Measurements from ENCODE around the gene AZU1. TPM values are rescaled to one million over a fixed set of nuclear protein-coding genes. Genes with fewer than 3 reads are reported as not detected.

Gene AZU1
- total RNA-seq, 1 donor from 2014 or later: not detected

DNA sequence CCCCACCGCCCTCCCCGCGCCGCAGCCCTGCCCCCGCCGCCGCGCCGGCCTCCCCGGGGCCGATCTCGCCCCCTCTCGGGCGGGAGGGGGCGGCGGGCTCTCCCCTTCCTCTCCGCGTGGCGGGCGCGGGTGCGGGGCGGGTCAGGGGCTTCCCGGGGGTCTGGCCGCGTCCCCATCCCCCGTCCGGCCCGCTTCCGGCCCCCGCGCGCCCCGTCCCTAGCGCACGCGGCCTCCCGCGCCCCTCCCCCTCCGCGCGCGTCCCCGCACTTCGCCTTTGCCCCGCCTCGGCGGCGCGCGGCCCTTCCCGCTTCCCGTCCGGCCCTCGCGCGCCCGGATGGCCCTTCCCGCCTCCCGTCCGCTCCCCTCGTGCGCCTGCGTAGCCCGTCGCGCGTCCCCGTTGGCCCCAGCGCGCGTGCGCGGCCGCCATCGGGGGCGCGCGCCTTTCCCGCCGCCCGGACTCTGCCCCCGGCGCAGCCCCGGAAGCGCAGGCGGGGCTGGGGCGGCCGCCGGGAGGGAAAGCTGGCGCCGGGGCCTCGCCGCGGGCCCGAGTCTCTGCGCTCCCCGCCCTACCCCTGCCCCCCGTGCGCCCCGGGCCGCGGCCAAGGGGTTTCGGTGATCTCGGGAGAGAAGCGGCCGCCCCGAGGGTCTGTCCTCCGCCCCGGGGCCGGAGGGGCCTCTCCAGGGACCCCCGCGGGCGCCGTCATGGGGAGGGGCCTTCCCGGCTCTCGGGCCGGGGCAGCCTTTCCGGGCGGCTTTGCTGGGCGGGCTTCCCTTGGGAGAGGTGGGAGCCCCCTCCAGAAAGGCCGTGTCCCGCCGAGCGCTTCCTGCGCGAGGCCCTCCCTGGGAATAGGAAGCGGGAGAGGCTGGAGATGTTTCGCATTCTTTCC is 29.9 kb upstream of the AZU1 start:
- DNase-seq: peak; percentile 94

DNA sequence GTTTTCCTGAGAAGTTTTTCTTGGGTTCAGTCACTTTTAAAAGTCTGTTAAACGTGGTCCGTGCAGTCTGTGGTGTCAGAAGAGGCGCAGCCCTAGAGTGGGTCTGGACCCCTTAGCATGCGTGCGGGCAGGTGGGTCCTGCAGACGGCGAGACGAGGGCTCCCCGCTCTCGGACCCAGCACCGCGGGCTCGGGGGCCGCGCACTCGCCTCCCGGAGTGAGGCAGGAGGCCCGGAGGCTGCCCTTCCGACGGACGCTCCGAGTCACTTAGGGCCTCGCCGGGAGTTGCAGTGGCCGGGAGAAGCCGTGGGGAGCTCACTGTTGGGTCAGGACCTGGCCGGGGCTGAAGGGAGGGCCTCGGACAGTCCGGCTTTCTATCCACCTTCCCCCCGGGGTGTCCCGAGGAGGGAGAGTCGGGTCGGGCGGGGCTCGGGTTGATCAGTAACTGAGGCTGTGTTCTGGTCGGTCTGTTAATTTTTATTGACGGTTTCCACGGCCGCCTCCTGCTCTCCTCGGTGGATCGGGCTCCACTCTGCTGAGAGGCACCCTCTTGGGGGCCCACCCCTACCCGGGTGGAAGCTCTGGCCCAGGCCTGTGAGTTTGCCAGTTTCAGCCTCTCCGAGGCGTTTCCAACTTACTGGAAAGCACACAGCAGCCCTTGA is 29.1 kb upstream of the AZU1 start:
- no peak for DNase-seq

DNA sequence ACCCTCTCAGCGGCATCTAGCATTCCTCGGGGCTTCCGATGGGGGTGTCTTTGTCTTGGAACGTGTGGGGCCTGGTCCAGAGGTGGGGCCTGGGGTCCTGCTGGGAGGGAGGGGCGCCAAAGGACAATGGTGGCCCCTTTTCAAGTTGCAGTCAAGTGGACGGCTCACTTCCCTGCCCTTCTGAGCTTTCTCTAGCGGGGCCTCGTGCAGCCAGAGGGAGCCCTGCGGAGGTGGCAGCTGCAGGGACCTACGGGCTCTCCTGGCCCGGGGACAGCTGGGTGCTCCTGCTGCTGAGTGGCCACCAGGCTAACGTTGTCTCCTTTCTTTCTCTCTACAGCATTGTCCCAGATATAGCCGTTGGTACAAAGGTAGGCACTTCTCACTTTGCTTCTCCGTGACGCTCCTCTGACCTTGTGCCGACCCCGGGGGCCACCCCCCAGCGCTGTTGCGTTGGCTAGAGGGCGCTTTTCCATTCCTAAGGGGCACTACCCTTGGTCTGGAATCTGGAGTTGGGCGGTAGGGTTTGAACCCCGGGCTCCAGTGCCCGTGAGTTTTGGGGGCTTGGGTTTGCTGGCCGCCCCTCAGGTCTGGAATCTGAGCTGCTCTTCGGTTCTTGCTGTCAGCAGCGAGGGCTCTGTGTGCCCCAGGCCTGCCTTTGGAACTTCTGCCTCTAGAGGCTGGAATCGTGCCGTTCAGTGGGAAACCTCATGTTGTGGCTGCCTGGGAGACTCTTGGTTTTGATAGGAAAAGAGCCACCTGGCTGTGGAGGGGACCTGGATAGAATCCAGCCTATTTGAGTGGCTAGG is 28.4 kb upstream of the AZU1 start:
- DNase-seq: peak; percentile 60

DNA sequence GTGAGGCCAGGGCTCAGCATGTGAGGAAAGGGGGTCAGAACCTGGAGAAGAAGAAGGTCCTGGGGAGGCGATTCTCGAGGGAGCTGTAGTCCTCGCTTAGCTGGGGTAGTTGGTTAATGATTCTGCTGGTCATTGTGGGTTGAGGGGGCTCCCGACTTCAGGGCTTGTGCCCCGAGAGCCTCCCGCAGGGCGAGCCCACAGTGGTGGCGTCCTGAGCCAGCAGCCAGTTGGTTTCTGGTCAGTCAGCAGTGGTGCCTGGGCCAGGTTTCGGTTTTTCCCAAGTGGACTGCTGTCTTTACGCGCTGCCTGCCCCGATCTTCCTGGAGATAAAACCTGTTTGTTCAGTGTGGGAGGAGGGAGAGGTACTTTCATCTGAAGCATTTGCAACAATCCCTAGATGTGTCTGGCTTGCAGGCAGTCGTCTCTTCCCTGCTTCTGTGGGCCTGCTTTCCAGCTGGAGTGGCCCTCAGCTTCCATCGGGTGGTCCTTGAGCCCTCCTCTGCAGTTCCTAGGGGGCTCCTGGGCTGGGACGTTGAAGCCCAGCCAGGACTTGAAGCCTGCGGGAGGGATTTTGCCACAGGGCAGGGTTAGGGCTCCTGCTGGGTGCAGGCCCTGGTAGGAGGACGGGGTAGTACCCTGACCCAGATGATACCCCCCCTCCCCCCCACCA is 27.1 kb upstream of the AZU1 start:
- peak; percentile 50 for DNase-seq

DNA sequence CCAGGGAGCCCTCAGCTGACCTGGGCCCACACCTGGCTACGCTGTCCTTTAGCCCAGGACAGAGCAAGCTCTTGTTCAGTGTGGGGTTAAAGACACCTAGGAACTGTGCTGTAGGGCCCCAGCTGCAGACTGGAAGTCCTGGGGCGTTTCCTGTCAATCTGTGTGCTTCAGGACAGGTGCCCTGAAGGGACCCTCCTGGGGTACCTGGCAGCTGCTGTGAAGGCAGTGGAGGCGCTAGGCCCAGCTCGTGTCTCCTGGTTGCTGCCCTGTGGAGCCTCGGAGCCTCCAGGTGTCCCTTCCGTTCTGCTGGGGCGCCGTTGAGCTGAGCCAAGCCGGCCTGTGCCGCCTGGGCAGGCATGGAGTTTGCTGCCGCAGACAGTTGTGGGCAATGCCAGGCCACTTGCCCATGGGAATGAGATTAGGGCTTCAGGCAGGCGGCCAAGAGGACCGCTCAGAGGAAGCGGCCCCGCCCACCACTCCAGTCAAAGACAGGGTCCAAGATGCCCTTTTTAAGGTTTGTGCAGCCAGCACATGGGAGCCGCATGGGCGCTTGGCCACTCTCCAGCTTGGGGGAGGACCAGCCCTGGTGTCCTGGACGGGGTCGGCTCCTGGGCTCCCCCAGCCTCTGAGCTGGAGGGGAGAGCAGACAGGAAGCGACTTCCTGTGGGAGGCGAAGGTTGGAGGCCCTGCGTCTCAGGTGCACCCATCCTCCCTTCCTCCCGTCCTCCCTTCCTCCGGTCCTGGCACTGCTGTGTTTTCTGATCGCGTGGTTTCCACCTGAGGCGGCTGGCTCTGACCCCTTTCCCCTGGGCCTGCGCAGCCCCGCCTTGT is 26.4 kb upstream of the AZU1 start:
- peak; percentile 49 for DNase-seq

DNA sequence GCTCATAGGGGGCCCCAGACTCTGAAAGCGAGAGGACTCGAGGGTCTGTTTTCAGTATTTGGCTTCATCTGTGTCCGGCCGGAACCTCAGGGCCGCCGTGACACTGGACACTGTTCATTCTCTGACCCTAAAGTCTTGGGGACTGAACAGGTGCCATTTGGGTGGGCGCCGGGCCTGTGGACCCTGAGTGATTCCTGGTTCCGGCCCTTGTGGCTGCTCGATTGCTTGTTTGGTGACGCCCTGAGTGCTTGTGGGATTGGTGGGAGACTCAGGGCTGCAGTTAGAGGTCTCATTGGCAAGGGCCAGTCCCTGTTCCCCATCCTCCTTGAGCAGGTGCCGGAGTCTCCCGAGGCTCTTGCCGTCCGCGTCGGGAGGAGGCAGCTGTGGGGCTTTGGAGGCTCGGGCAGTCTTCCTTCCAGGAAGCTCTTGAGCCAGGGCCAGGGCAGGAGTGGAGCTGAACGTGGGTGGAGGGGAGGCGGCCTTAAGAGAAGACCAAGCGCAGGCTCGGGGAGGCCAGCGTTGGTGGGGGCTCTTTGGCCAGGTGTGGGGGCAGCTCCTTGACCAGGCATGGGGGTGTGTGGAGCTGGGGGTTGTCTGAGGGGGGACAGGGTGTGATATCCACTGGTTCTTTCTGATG is 25.7 kb upstream of the AZU1 start:
- DNase-seq: peak; percentile 84

DNA sequence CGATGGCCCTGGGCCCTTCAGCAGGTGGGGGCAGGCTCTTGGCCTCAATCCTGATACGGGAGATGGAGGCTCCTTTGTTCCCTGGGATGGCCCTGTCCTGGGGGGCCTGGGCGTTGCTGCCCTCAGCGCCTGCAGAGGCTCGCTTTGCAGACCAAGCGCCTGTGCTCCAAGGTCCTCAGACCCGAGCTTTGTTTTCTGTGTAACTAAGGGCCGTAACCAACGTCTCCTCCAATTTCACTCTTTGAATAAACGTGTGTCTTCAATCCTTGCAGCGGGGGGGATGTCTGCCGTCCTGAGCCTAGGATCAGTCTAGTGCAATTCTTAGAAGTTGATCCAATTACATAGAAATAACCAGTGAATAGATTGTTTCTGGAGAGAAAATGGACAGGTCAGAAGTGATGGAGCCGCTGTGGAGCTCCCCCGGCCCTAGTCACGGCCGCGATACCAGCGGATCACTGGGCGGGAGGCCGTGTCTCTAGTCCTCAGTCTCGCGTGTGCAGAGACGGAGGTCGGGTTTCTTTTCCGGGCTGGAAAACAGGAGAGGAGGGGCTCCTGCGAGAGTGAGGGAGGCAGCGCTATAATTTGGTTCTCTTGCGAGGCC is 25.0 kb upstream of the AZU1 start:
- DNase-seq: peak; percentile 45

DNA sequence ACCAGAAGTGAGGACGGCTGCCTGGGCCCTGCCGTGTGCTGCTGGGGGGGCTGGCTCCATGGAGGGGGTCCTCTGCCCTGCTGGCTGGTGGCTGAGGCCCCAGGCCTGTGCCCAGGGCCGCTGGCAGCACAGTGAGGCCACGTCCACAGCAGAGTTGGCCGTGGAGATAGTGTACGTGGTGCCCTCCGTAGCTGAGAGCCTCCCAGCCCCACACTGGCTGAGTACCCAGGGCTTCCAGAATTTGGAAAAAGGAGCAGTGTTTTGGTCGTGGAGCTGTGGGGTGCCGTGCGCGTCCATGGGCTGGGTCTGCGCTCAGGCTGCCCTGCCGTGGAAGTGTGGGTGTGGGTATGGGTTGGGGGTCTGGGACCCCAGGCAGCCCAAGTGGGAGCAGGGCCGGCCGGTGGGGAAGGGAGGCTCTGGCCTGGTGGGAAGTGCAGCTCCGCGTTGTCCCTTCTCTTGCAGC is 24.5 kb upstream of the AZU1 start:
- DNase-seq: no peak

DNA sequence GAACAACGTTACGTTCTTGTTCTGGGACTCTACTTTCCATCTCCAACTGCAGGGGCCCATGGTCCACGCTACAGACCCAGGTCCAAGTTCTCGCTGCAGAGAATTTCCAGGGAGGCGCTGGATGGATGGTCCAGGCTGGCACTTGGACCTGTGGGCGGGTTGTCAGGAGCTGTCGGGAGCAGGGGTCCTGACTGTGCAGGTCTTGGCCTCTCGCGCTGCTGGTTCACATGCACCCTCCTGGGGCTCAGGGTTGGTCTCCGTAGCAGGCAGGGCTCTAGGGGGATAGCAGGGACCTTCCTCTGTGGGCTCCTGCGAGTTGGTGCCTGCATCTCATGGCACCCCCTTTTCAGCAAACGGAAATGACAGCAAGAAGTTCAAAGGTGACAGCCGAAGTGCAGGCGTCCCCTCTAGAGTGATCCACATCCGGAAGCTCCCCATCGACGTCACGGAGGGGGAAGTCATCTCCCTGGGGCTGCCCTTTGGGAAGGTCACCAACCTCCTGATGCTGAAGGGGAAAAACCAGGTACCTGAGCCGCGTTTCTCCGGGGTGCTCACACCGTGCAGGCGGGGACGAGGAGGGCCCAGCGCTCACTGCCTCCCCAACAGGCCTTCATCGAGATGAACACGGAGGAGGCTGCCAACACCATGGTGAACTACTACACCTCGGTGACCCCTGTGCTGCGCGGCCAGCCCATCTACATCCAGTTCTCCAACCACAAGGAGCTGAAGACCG is 23.8 kb upstream of the AZU1 start:
- DNase-seq: no peak

DNA sequence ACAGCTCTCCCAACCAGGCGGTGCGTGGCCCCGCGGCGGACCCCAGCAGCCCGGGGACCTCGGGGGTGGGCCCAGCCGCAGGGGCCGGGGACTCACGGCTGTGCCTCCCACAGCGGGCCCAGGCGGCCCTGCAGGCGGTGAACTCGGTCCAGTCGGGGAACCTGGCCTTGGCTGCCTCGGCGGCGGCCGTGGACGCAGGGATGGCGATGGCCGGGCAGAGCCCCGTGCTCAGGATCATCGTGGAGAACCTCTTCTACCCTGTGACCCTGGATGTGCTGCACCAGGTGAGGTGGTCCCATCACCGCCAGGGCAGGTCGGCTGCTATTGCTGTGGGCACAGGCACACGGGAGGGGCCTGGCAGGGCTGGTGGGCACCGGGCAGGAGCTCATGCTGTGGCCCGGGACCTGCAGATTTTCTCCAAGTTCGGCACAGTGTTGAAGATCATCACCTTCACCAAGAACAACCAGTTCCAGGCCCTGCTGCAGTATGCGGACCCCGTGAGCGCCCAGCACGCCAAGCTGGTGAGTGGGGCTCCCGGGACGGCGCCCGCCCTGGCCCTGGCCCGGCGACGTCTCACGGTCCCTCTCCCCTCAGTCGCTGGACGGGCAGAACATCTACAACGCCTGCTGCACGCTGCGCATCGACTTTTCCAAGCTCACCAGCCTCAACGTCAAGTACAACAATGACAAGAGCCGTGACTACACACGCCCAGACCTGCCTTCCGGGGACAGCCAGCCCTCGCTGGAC is 23.0 kb upstream of the AZU1 start:
- DNase-seq: no peak

DNA sequence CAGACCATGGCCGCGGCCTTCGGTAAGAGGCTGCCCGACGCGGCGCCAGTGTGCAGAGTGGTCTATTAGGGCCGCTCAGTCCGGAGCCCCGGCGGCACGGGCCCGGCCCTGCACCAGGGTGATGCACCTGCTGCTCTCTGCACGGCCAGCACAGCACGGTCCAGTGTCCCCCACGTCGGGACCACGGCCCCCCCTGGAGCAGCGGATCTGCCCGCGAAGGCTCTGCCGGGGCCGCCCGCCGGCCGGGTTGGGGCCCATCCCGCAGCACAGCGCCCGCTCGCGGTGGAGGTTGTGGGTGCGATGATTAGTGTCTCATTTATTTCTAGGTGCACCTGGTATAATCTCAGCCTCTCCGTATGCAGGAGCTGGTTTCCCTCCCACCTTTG is 22.5 kb upstream of the AZU1 start:
- no peak for DNase-seq

DNA sequence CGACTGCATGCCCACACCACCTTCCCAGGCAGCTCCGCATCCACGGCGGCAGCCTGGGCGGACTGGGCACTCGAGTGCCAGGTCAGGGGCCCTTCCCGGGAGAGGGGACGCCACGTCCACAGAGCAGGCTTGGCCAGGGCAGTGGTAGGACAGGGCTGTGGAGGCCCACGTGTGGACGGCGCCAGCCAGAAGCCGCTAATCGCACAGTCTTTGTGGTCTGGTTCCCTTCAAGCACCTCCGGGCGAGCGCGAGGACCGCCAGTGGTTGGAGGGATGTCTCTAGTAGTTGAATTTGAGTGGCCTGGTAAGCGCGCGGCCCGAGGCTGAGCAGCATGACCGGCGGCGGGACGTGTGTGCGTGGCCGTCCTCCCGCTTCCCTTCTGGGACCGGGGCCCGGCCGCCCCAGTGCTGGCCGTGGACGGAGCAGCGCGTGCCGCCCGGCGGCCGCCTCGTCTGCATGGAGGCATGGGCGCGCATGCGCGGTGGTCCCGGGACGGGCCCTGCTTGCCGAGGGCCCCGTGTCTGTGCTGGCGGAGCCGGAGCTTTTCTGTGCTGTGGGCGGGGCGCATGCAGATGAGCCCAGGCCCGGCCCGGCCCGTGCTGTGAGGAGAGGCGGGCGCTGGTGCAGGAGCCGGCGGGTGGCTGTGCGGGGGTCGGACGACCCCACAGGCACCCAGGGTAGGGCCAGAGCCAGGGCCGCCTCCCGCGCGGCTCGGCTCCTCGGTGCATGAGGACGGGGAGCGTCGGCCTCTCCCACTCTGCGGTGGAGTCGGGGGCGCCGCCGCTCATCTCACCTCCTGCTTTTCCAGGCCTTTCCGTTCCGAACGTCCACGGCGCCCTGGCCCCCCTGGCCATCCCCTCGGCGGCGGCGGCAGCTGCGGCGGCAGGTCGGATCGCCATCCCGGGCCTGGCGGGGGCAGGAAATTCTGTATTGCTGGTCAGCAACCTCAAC is 21.8 kb upstream of the AZU1 start:
- no peak for DNase-seq

DNA sequence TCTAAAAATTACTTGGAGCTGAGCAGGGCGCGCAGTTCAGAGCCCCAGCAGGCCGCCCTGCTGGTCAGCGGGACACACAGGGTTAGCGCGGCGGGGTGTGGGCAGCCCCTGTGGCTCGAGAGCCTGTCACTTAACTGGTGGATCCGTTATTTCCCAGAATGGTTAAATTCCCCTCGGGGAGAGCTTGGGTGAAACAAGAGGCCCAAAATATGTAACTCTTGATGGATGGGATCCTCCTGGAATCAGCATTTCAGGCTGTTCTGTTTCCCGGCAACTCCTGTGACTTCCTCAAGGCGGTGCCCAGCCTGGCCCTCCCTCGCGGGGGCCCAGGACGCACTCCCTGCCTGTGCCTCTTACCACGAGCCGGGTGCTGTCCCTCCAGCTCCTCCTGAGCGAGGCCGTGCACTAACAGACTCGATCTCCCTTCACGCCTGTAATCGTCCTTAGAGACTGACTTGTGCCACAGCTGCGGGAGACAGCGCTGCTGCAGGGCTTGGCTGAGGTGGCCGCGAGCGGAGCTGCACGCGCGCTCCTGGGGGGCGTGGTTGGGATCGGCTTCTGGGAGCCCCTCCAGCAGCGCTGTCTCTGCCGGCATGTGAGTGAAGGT is 20.7 kb upstream of the AZU1 start:
- no peak for DNase-seq

DNA sequence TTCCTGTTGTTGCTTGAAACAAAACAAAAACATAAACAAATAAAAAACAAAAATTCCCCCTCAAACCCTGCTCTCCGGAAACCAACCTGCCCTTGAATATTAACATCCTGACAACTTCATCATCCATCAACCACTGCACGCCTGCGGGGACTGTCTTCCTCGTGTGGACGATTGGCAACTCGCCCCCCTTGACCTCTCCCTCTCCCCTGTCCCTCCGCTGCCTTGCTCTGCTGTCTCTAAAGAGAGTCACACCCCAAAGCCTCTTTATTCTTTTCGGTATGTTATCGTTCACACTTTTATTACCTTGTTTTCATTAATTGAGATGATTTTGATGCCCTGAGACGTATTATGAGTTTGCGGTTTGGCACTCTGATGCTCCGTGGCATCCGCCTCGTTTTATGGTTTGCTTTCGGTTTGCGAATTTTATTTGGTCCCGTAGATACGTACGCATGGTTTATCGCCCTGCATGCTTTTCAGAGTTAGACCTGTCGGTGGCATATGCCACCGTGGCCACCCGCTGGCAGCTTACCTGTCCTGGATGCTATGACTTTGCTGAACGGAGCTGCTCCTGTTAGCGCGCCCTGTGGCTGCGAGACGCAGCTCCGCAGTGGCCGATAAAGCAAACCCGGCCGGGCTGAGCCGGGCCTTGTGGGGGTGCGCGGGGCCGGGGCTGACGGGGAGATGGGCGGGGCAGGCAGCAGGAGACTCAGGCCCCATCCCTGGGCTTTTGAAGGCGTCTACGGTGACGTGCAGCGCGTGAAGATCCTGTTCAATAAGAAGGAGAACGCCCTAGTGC is 19.8 kb upstream of the AZU1 start:
- DNase-seq: no peak

DNA sequence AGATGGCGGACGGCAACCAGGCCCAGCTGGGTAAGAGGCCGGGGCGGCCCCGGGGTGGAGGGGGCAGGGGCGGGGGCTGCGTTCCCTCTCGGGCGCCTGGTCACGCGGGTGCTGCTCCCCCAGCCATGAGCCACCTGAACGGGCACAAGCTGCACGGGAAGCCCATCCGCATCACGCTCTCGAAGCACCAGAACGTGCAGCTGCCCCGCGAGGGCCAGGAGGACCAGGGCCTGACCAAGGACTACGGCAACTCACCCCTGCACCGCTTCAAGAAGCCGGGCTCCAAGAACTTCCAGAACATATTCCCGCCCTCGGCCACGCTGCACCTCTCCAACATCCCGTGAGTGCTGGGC is 19.2 kb upstream of the AZU1 start:
- no peak for DNase-seq

DNA sequence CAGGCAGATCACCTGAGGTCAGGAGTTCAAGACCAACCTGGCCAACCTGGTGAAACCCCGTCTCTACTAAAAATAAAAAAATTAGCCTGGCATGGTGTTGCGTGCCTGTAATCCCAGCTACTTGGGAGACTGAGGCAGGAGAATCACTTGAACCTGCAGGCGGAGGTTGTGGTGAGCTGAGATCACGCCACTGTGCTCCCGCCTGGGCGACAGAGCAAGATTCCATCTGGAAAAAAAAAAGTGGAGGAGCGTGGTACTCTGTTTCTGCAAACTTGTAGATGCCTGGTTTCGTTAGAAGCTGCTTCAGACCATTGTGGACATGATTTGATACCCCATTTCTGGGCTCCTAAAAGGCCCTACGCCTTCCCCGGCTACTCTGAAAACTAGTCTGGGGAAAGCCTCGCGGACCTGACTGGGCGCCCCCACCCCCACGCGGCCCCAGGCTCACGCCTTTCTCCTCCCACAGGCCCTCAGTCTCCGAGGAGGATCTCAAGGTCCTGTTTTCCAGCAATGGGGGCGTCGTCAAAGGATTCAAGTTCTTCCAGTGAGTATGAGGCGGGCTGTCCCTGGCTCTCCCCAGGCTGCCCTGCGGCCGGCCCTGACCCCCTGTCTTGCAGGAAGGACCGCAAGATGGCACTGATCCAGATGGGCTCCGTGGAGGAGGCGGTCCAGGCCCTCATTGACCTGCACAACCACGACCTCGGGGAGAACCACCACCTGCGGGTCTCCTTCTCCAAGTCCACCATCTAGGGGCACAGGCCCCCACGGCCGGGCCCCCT is 17.4 kb upstream of the AZU1 start:
- no peak for DNase-seq

All from dermis blood vessel endothelial cell (primary cell).